GM19463 (cell line): Measurements from ENCODE around the gene DNAJC17.

Source experiments
- ATAC-seq: cut with Tn5 transposase; IDR thresholded peaks from one replicate; pipeline ENCODE4 v1.9.1; 2021; ENCODE audit warnings: mild to moderate bottlenecking, moderate library complexity; ENCODE audit not compliant: unreplicated experiment

Gene DNAJC17

GRCh38 chr15:40831861-40832260 is 24.6 kb upstream of the DNAJC17 start:
- no peak for ATAC-seq

GRCh38 chr15:40830884-40831283 is 23.6 kb upstream of the DNAJC17 start:
- no peak for ATAC-seq

- no peak for ATAC-seq
Observed at GRCh38 chr15:40829115-40829514, 21.8 kb upstream of the DNAJC17 start.

- ATAC-seq, result no peak
Observed at GRCh38 chr15:40828447-40829036, 21.3 kb upstream of the DNAJC17 start, which contains the start of gene PPP1R14D. PPP1R14D (minus strand) TSS chr15:40828708; CDS start chr15:40828641, 67 bp downstream.

- ATAC-seq, result no peak
Observed at GRCh38 chr15:40826423-40827075, 19.3 kb upstream of the DNAJC17 start.

GRCh38 chr15:40825661-40826422 is 18.6 kb upstream of the DNAJC17 start:
- ATAC-seq, result no peak

- no peak for ATAC-seq
Observed at GRCh38 chr15:40823572-40824343, 16.5 kb upstream of the DNAJC17 start.

- no peak for ATAC-seq
Observed at GRCh38 chr15:40821195-40821594, 13.9 kb upstream of the DNAJC17 start.

GRCh38 chr15:40819048-40819447 is 11.8 kb upstream of the DNAJC17 start:
- no peak for ATAC-seq

- ATAC-seq, result no peak
Observed at GRCh38 chr15:40815042-40815698, 7.9 kb upstream of the DNAJC17 start.

- no peak for ATAC-seq
Observed at GRCh38 chr15:40812721-40813425, 5.6 kb upstream of the DNAJC17 start.

GRCh38 chr15:40808861-40809450 is 1.7 kb upstream of the DNAJC17 start:
- ATAC-seq, result no peak

- no peak for ATAC-seq
Observed at GRCh38 chr15:40807888-40808461, 702 bp upstream of the DNAJC17 start.

GRCh38 chr15:40806672-40807027 is 623 bp downstream of the DNAJC17 start:
- ATAC-seq, result no peak

GRCh38 chr15:40803688-40804087 is 3.6 kb downstream of the DNAJC17 start:
- no peak for ATAC-seq

GRCh38 chr15:40803076-40803475 is 4.2 kb downstream of the DNAJC17 start:
- ATAC-seq, result no peak

GRCh38 chr15:40799523-40799922 is 7.8 kb downstream of the DNAJC17 start:
- ATAC-seq, result no peak

GRCh38 chr15:40796512-40796911 is 10.8 kb downstream of the DNAJC17 start:
- ATAC-seq, result no peak

- no peak for ATAC-seq
Observed at GRCh38 chr15:40796041-40796440, 11.2 kb downstream of the DNAJC17 start.
